GM23338 (cell line): ENCODE measurements around the gene ALDH3A2. TPM values are rescaled to one million over a fixed set of nuclear protein-coding genes. Genes with fewer than 3 reads are reported as not detected.

Experiments used
- polyA plus RNA-seq: library from polyadenylated mRNA; unstranded; fragments of >200 nt; fragmentation: Nextera tagmentation; extraction: Ambion mirVana; gene quantifications from 2 replicates; pipeline ENCODE4 v1.2.1, GENCODE V29; 2016
- small RNA-seq: library from RNA; depleted of rRNA; stranded (forward); fragments of <200 nt; gene quantifications from one replicate; pipeline ENCODE3, GENCODE V24; 2014; ENCODE audit warnings: low replicate concordance
- total RNA-seq: library from RNA; depleted of rRNA; stranded (reverse); fragments of >200 nt; shearing (Covaris generic); gene quantifications from 2 replicates; pipeline ENCODE4 v1.2.3, GENCODE V29; 2014; rRNA removed

Gene ALDH3A2
- total and polyA plus RNA-seq, 2 experiments from 2014 or later = 31.3 to 159 TPM

Small RNA genes within 50 kb of the gene (small RNA-seq; reads per million reads assigned to genes)
- not detected for gene NMTRQ-TTG12-1
- not detected for gene RF00322

Other genes starting within 250 kb of the ALDH3A2 start
- 1.5 and 4.1 TPM in 2 replicates for gene RNF112, start 237.5 kb upstream of the ALDH3A2 start, total RNA-seq
- gene RNF112, start 237.5 kb upstream of the ALDH3A2 start, polyA plus RNA-seq = 0.38 and 0.42 TPM in 2 replicates
- gene SLC47A1, start 114.9 kb upstream of the ALDH3A2 start, total RNA-seq = 1.9 and 4.5 TPM in 2 replicates
- gene SLC47A1, start 114.9 kb upstream of the ALDH3A2 start, polyA plus RNA-seq = 0.53 and 0.64 TPM in 2 replicates
- not detected in 2 replicates for gene SLC47A2, start 67.8 kb downstream of the ALDH3A2 start, total RNA-seq
- gene SLC47A2, start 67.8 kb downstream of the ALDH3A2 start, polyA plus RNA-seq = 0.19 TPM in 1 of 2 replicates, not detected in the other
- gene ALDH3A1, start 99.5 kb downstream of the ALDH3A2 start, total RNA-seq = 0.17 and 1.0 TPM in 2 replicates
- 0.21 and 0.23 TPM in 2 replicates for gene ALDH3A1, start 99.5 kb downstream of the ALDH3A2 start, polyA plus RNA-seq
- 3.0 and 10.3 TPM in 2 replicates for gene ULK2, start 219.2 kb downstream of the ALDH3A2 start, total RNA-seq
- 1.4 and 1.6 TPM in 2 replicates for gene ULK2, start 219.2 kb downstream of the ALDH3A2 start, polyA plus RNA-seq